ENCODE data around the gene TLE1. TPM values are rescaled to one million over a fixed set of nuclear protein-coding genes. Genes with fewer than 3 reads are reported as not detected.
"Not testable (repeated sequence)": the region's sequence is repeated elsewhere in the genome, so short reads cannot be mapped to it uniquely, and the experiment has no call there.

TLE1 gene
- total RNA-seq, 4 donors from 2014 or later = 18.7 to 54.5 (median 40.2) TPM

DNA sequence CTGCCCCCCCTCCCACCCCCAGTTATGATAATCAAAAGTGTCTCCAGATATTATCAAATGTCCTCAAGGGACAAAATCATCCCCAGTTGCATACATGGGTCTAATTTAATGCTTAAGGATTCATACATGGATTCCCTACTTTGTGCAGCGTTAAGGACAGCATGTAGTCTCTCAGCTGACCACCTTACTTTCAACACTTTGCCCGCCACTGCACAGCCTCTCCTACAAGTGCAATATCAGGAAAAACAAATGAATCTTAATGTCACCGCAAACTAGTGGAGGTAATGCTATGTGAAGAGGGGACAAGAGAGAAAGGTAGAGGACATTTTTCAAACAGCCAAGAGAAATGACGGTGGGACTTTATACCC, 78.6 kb downstream of the TLE1 start:
- no peak for DNase-seq
- no peak for TF ChIP-seq CTCF (IDR thresholded peaks at IDR 0.05)
- TF ChIP-seq POLR2A (IDR thresholded peaks at IDR 0.05) = no peak
- Histone ChIP-seq H3K4me1 (no peaks in the 10 kb centered on the region), H3K27me3 (no peaks in the 10 kb centered on the region), H3K36me3 (peaks cover 0 to 52% (median 0%) of the 10 kb centered on the region in 3 donors), H3K4me3 (no peak overlapping the region), H3K9me3 (no peaks in the 10 kb centered on the region), H3K27ac (no peak overlapping the region)

- DNase-seq = no peak
- Histone ChIP-seq H3K27me3 (no peaks in the 10 kb centered on the region), H3K36me3 (peaks cover 0 to 51% (median 0%) of the 10 kb centered on the region in 3 donors), H3K9me3 (no peaks in the 10 kb centered on the region), H3K4me1 (no peaks in the 10 kb centered on the region), H3K27ac (no peak overlapping the region), H3K4me3 (no peak overlapping the region)
- no peak for TF ChIP-seq POLR2A (IDR thresholded peaks at IDR 0.05)
- TF ChIP-seq CTCF (IDR thresholded peaks at IDR 0.05) = no peak
Measured at GRCh38 chr9:81609782-81610739, 79.3 kb downstream of the TLE1 start.

GRCh38 chr9:81608289-81608657, 81.1 kb downstream of the TLE1 start:
- H3K4me1 ChIP-seq = no peaks in the 10 kb centered on the region
- peaks cover 0 to 51% (median 0%) of the 10 kb centered on the region in 3 donors for H3K36me3 ChIP-seq
- no peaks in the 10 kb centered on the region for H3K27me3 ChIP-seq
- H3K9me3 ChIP-seq = no peaks in the 10 kb centered on the region
- H3K27ac ChIP-seq = no peak overlapping the region
- TF ChIP-seq POLR2A (IDR thresholded peaks at IDR 0.05) (no peak), CTCF (IDR thresholded peaks at IDR 0.05) (no peak)
- H3K4me3 ChIP-seq = no peak overlapping the region
- no peak for DNase-seq

DNA sequence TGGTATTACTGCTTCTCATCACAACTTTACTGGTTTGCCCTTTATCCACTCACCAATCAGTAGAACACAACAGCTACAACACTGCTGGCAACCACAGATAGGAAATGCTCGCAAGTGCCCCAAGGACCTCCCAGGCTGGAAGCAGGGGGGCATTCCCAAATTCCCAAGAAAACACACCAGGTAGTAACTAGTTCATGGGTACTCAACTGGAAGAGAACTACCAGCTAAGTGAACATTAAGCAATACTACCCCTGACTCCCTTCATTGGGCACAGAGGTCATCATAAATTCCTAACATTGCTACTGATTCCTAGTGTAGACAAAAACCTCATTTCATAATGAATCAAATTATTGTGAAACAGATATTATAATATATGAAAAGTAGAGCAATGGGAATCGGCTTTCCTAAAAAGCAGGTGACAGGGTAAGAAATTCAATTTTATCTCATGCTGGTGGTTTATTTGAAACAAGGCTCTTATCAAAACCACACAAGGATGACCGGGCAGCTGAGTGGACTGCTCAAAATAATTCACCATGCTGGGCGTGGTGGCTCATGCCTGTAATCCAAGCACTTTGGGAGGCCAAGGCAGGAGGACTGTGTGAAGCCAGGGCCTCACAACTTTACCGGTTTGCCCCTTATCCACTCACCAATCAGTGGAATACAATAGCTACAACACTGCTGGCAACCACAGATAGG, 81.6 kb downstream of the TLE1 start:
- Histone ChIP-seq H3K27me3 (no peaks in the 10 kb centered on the region), H3K4me3 (no peak overlapping the region), H3K27ac (no peak overlapping the region), H3K4me1 (no peaks in the 10 kb centered on the region), H3K36me3 (peaks cover 0 to 51% (median 0%) of the 10 kb centered on the region in 3 donors), H3K9me3 (no peaks in the 10 kb centered on the region)
- no peak for DNase-seq
- TF ChIP-seq POLR2A (IDR thresholded peaks at IDR 0.05) (no peak), CTCF (IDR thresholded peaks at IDR 0.05) (no peak)

- H3K9me3 ChIP-seq, H3K4me3 ChIP-seq, H3K27me3 ChIP-seq, H3K4me1 ChIP-seq, H3K27ac ChIP-seq, DNase-seq: not testable (repeated sequence)
- H3K36me3 ChIP-seq = peaks cover 0 to 43% (median 0%) of the 10 kb centered on the region in 3 donors
Measured at GRCh38 chr9:81606261-81606660, 83.1 kb downstream of the TLE1 start.

DNA sequence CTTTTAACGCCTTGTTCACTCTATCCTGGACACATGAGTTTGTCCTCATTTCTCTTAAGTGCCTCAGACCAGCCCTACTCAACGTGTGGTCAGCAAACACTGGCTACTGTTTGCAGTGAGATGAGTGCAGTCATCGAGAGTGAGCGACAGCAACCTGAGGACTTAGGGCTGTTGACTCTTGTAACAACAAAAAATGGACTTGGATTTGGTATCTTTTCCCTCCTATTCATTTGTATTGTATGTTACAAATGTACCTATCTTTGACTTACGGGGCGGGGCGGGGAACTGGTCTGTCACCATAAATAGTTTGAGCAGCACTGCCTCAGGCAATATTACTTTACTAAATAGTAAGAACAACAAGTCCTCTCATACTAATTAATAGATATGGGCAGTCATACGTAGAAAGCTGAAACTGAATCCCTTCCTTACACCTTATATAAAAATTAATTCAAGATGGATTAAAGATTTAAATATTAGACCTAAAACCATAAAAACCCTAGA, 84.1 kb downstream of the TLE1 start:
- H3K27ac ChIP-seq = no peak overlapping the region
- no peaks in the 10 kb centered on the region for H3K9me3 ChIP-seq
- H3K36me3 ChIP-seq = peaks cover 0 to 35% (median 0%) of the 10 kb centered on the region in 3 donors
- H3K27me3 ChIP-seq = no peaks in the 10 kb centered on the region
- TF ChIP-seq CTCF (IDR thresholded peaks at IDR 0.05) (no peak), POLR2A (IDR thresholded peaks at IDR 0.05) (no peak)
- H3K4me3 ChIP-seq = no peak overlapping the region
- H3K4me1 ChIP-seq = no peaks in the 10 kb centered on the region
- DNase-seq = no peak

Data from Peyer's patch (tissue), 4 donors.